ENCODE data around the gene MILR1. TPM values are rescaled to one million over a fixed set of nuclear protein-coding genes. Genes with fewer than 3 reads are reported as not detected.

Gene MILR1
- total RNA-seq, 3 donors from 2014 or later (not counting 1 experiment from before 2014, with no cell fraction given) = 2.2 to 12.0 (median 3.3) TPM

GRCh38 chr17:64488301-64488700, 39.4 kb downstream of the MILR1 start:
- Mint-ChIP-seq H3K27me3 (ENCODE audit: low read depth in 2 of 2) (no peaks in the 10 kb centered on the region), H3K9me3 (no peaks in the 10 kb centered on the region), H3K4me3 (no peak overlapping the region), H3K36me3 (peaks cover 6% of the 10 kb centered on the region), H3K27ac (no peak overlapping the region), H3K4me1 (peaks cover 0 to 5% of the 10 kb centered on the region in 2 donors)
- intact Hi-C loops (cut with micrococcal nuclease) = no loop called here
- no peaks in the 10 kb centered on the region for H3K4me1 ChIP-seq (ENCODE audit: control insufficient read depth, insufficient read depth, low read length)
- no peak for DNase-seq
- no peak for TF ChIP-seq CTCF (IDR thresholded peaks at IDR 0.05)
- H3K27me3 ChIP-seq (ENCODE audit: control insufficient read depth, insufficient read depth, low read length) = no peaks in the 10 kb centered on the region
- H3K27ac ChIP-seq (ENCODE audit: low read length) = no peak overlapping the region
- no peak overlapping the region for H3K4me3 ChIP-seq (ENCODE audit: low read length)
- no peak for ATAC-seq
- peaks cover 70% of the 10 kb centered on the region for H3K36me3 ChIP-seq (ENCODE audit: control insufficient read depth, insufficient read depth, low read length)
- WGBS (ENCODE audit: insufficient coverage) = 92% methylated on average over 1 of the region's 2 CpGs
- H3K9me3 ChIP-seq (ENCODE audit: control insufficient read depth, insufficient read depth, low read length) = no peaks in the 10 kb centered on the region

GRCh38 chr17:64491034-64491860, 42.3 kb downstream of the MILR1 start:
- Mint-ChIP-seq H3K4me3 (no peak overlapping the region), H3K27ac (peak overlapping the region; percentile 18 to 23), H3K4me1 (peaks cover 15 to 19% of the 10 kb centered on the region in 2 donors), H3K9me3 (no peaks in the 10 kb centered on the region), H3K36me3 (peaks cover 6% of the 10 kb centered on the region), H3K27me3 (ENCODE audit: low read depth in 2 of 2) (no peaks in the 10 kb centered on the region)
- WGBS (ENCODE audit: insufficient coverage) = 93% methylated on average over 11 of the region's 13 CpGs
- Histone ChIP-seq H3K9me3 (ENCODE audit: control insufficient read depth, insufficient read depth, low read length) (no peaks in the 10 kb centered on the region), H3K27me3 (ENCODE audit: control insufficient read depth, insufficient read depth, low read length) (no peaks in the 10 kb centered on the region), H3K27ac (ENCODE audit: low read length) (no peak overlapping the region), H3K4me3 (ENCODE audit: low read length) (no peak overlapping the region), H3K36me3 (ENCODE audit: control insufficient read depth, insufficient read depth, low read length) (peaks cover 44% of the 10 kb centered on the region), H3K4me1 (ENCODE audit: control insufficient read depth, insufficient read depth, low read length) (peaks cover 18% of the 10 kb centered on the region)
- intact Hi-C loops (cut with micrococcal nuclease) = loop anchor here (1.0 to 5.0 kb wide), 2 partner anchors 71 to 169 kb away; no protein-coding TSS in a partner anchor
- ATAC-seq (peak; percentile 42 to 81 (median 64)), DNase-seq (peak in 1 of 2 donors; percentile 75)
- peak; percentile 51 for TF ChIP-seq CTCF (IDR thresholded peaks at IDR 0.05)

GRCh38 chr17:64491994-64492393, 43.1 kb downstream of the MILR1 start:
- Histone ChIP-seq H3K27me3 (ENCODE audit: control insufficient read depth, insufficient read depth, low read length) (no peaks in the 10 kb centered on the region), H3K4me1 (ENCODE audit: control insufficient read depth, insufficient read depth, low read length) (peaks cover 21% of the 10 kb centered on the region), H3K27ac (ENCODE audit: low read length) (no peak overlapping the region), H3K9me3 (ENCODE audit: control insufficient read depth, insufficient read depth, low read length) (no peaks in the 10 kb centered on the region), H3K36me3 (ENCODE audit: control insufficient read depth, insufficient read depth, low read length) (peaks cover 41% of the 10 kb centered on the region), H3K4me3 (ENCODE audit: low read length) (no peak overlapping the region)
- Mint-ChIP-seq H3K4me3 (no peak overlapping the region), H3K27ac (peak overlapping the region; percentile 18 to 23), H3K36me3 (peaks cover 6% of the 10 kb centered on the region), H3K27me3 (ENCODE audit: low read depth in 2 of 2) (no peaks in the 10 kb centered on the region), H3K4me1 (peaks cover 23 to 26% of the 10 kb centered on the region in 2 donors), H3K9me3 (no peaks in the 10 kb centered on the region)
- DNase-seq (no peak), ATAC-seq (no peak)
- no CpG with 5 or more reads among the region's 3 CpGs for WGBS (ENCODE audit: insufficient coverage)
- intact Hi-C loops (cut with micrococcal nuclease) = loop anchor here (1.0 to 5.0 kb wide), 2 partner anchors 72 to 170 kb away; no protein-coding TSS in a partner anchor
- no peak for TF ChIP-seq CTCF (IDR thresholded peaks at IDR 0.05)
